IMR-90 (cell line): Measurements from ENCODE around the gene SRGAP3.
A peak's percentile ranks its signal among the peaks of the same experiment; 100 is the strongest.

Experiments used
- BHLHE40 ChIP-seq: fragments of 150-350 bp; IDR thresholded peaks from 2 replicates; pipeline ENCODE4 v1.6.1; 2016; ENCODE audit warnings: mild to moderate bottlenecking, low read depth, low read length
- CEBPB ChIP-seq: IDR thresholded peaks from 2 replicates; pipeline ENCODE4 v1.6.1; 2012; ENCODE audit warnings: low read depth, low read length, improper control_type of control experiment
- CHD1 ChIP-seq: IDR thresholded peaks from 2 replicates; pipeline ENCODE4 v1.6.1; 2012; ENCODE audit warnings: low read depth, low read length, improper control_type of control experiment
- CTCF ChIP-seq: conservative IDR thresholded peaks from 2 replicates; pipeline ENCODE4 v1.5.1; 2012; ENCODE audit warnings: mild to moderate bottlenecking, low read depth, low read length, improper control_type of control experiment
- FOS ChIP-seq: fragments of 150-350 bp; IDR thresholded peaks from 2 replicates; pipeline ENCODE4 v1.6.1; 2016; ENCODE audit warnings: low read depth, low read length
- MAFK ChIP-seq: IDR thresholded peaks from 2 replicates; pipeline ENCODE4 v1.6.1; 2012; ENCODE audit warnings: low read depth, low read length, improper control_type of control experiment
- MAZ ChIP-seq: IDR thresholded peaks from 2 replicates; pipeline ENCODE4 v1.6.1; 2012; ENCODE audit warnings: low read depth, mild to moderate bottlenecking, low read length, improper control_type of control experiment, moderate library complexity, borderline replicate concordance
- MXI1 ChIP-seq: IDR thresholded peaks from 2 replicates; pipeline ENCODE4 v1.6.1; 2012; ENCODE audit warnings: low read depth, mild to moderate bottlenecking, low read length, moderate library complexity, borderline replicate concordance
- NFE2L2 ChIP-seq: fragments of 150-350 bp; IDR thresholded peaks from 2 replicates; pipeline ENCODE4 v1.6.1; 2016; ENCODE audit warnings: low read depth, mild to moderate bottlenecking, low read length
- POLR2A ChIP-seq: IDR thresholded peaks from 2 replicates; pipeline ENCODE4 v1.6.1; 2012; ENCODE audit warnings: mild to moderate bottlenecking, low read depth, low read length
- RAD21 ChIP-seq: IDR thresholded peaks from 2 replicates; pipeline ENCODE4 v1.6.1; 2012; ENCODE audit warnings: low read length, improper control_type of control experiment
- RFX5 ChIP-seq: IDR thresholded peaks from 2 replicates; pipeline ENCODE4 v1.8.0; 2012; ENCODE audit warnings: low read depth, mild to moderate bottlenecking, low read length, moderate library complexity
- SMC3 ChIP-seq: fragments of 150-350 bp; IDR thresholded peaks from 2 replicates; pipeline ENCODE4 v1.6.1; 2016; ENCODE audit warnings: low read depth, mild to moderate bottlenecking, antibody characterized with exemption, low read length, moderate library complexity
- USF2 ChIP-seq: fragments of 150-350 bp; IDR thresholded peaks from 2 replicates; pipeline ENCODE4 v1.6.1; 2017; ENCODE audit warnings: mild to moderate bottlenecking, antibody characterized with exemption, low read length, low read depth

DNA sequence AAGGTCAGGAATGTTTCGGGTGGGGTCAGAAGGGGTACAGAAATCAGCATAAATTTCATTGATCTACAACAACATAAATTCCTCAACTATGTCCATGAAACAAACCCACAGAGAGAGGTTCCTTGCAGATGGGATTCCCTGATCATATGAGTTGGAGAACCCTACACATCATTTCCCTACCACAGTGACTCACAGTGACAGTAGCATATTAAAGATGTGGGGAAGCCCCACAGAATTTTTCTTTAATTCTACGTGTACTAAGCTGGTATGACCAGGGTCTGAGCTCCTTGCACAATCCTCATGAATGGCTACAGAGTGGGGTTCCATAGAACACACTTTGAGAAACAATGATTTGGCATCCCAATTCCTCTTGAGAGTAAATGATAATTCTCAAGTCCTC is 169.3 kb downstream of the SRGAP3 start:
- TF ChIP-seq CTCF: no peak
- TF ChIP-seq POLR2A: no peak
- TF ChIP-seq CEBPB: peak; percentile 31; the same call in 1 of the 2 replicates
- TF ChIP-seq MAZ: no peak
- no peak for TF ChIP-seq BHLHE40
- no peak for TF ChIP-seq CHD1
- no peak for TF ChIP-seq MXI1
- TF ChIP-seq USF2: no peak
- no peak for TF ChIP-seq MAFK
- no peak for TF ChIP-seq SMC3
- no peak for TF ChIP-seq RFX5
- TF ChIP-seq FOS: no peak
- no peak for TF ChIP-seq NFE2L2
- no peak for TF ChIP-seq RAD21
